GM18858 (cell line): ENCODE results near the gene ADCY9.

Experiments used
- ATAC-seq: cut with Tn5 transposase; IDR thresholded peaks from one replicate; pipeline ENCODE4 v1.9.1; 2021; ENCODE audit not compliant: unreplicated experiment

Gene ADCY9

GRCh38 chr16:4096509-4096908 lies 19.7 kb downstream of the ADCY9 start:
- no peak for ATAC-seq

GRCh38 chr16:4094127-4094773 lies 22.0 kb downstream of the ADCY9 start:
- no peak for ATAC-seq

- ATAC-seq, result no peak
Observed at GRCh38 chr16:4093495-4094126, 22.6 kb downstream of the ADCY9 start.

- ATAC-seq, result no peak
Observed at GRCh38 chr16:4092547-4093265, 23.5 kb downstream of the ADCY9 start.

- no peak for ATAC-seq
Observed at GRCh38 chr16:4091240-4092012, 24.8 kb downstream of the ADCY9 start.

GRCh38 chr16:4090351-4090851 lies 25.8 kb downstream of the ADCY9 start:
- no peak for ATAC-seq

GRCh38 chr16:4089811-4090301 lies 26.4 kb downstream of the ADCY9 start:
- no peak for ATAC-seq

GRCh38 chr16:4089251-4089810 lies 26.9 kb downstream of the ADCY9 start:
- no peak for ATAC-seq

- no peak for ATAC-seq
Observed at GRCh38 chr16:4087990-4088577, 28.2 kb downstream of the ADCY9 start.

- no peak for ATAC-seq
Observed at GRCh38 chr16:4087099-4087885, 28.9 kb downstream of the ADCY9 start.

- no peak for ATAC-seq
Observed at GRCh38 chr16:4086153-4086552, 30.1 kb downstream of the ADCY9 start.

GRCh38 chr16:4085405-4085970 lies 30.8 kb downstream of the ADCY9 start:
- ATAC-seq, result no peak

- ATAC-seq, result no peak
Observed at GRCh38 chr16:4083347-4083870, 32.8 kb downstream of the ADCY9 start.

- no peak for ATAC-seq
Observed at GRCh38 chr16:4082474-4083044, 33.7 kb downstream of the ADCY9 start.

GRCh38 chr16:4081521-4082021 lies 34.7 kb downstream of the ADCY9 start:
- no peak for ATAC-seq

- no peak for ATAC-seq
Observed at GRCh38 chr16:4081047-4081446, 35.2 kb downstream of the ADCY9 start.

GRCh38 chr16:4077174-4077649 lies 39.0 kb downstream of the ADCY9 start:
- ATAC-seq, result no peak

- ATAC-seq, result no peak
Observed at GRCh38 chr16:4075534-4075933, 40.7 kb downstream of the ADCY9 start.
